ENCODE data around the gene SNTG2.

GRCh38 chr2:1405124-1405523 lies 454.5 kb downstream of the SNTG2 start:
- TF ChIP-seq EP300 (IDR thresholded peaks at IDR 0.05): no peak
- TF ChIP-seq, protein P1, sequence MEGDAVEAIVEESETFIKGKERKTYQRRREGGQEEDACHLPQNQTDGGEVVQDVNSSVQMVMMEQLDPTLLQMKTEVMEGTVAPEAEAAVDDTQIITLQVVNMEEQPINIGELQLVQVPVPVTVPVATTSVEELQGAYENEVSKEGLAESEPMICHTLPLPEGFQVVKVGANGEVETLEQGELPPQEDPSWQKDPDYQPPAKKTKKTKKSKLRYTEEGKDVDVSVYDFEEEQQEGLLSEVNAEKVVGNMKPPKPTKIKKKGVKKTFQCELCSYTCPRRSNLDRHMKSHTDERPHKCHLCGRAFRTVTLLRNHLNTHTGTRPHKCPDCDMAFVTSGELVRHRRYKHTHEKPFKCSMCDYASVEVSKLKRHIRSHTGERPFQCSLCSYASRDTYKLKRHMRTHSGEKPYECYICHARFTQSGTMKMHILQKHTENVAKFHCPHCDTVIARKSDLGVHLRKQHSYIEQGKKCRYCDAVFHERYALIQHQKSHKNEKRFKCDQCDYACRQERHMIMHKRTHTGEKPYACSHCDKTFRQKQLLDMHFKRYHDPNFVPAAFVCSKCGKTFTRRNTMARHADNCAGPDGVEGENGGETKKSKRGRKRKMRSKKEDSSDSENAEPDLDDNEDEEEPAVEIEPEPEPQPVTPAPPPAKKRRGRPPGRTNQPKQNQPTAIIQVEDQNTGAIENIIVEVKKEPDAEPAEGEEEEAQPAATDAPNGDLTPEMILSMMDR (IDR thresholded peaks at IDR 0.05): no peak
